SH-SY5Y (cell line): ENCODE data around the gene GORASP1.

Source experiments
- GATA2 ChIP-seq: IDR thresholded peaks from 2 replicates; pipeline ENCODE4 v1.6.1; 2011; ENCODE audit warnings: mild to moderate bottlenecking, low read depth, low read length
- GATA3 ChIP-seq: IDR thresholded peaks from 2 replicates; pipeline ENCODE4 v1.6.1; 2011; ENCODE audit warnings: low read depth, mild to moderate bottlenecking, low read length, moderate library complexity

The GORASP1 gene

GRCh38 chr3:39107388-39108199 is at the start of gene GORASP1, which contains the start of gene TTC21A:
GORASP1 (minus strand) TSS chr3:39107627; CDS start chr3:39107541, 86 bp downstream.
TTC21A (plus strand) TSS chr3:39107680; CDS start chr3:39107838, 158 bp downstream.
- TF ChIP-seq GATA3 = no peak
- no peak for TF ChIP-seq GATA2

- TF ChIP-seq GATA2 (no peak), GATA3 (no peak)
Measured at GRCh38 chr3:39156421-39156820, 49.0 kb upstream of the GORASP1 start.

- no peak for TF ChIP-seq GATA3
- no peak for TF ChIP-seq GATA2
Measured at GRCh38 chr3:39154280-39155021, 47.0 kb upstream of the GORASP1 start.

GRCh38 chr3:39153977-39154279 is 46.5 kb upstream of the GORASP1 start:
- TF ChIP-seq GATA2 (no peak), GATA3 (no peak)

GRCh38 chr3:39150803-39151631 is 43.6 kb upstream of the GORASP1 start:
- TF ChIP-seq GATA3 (no peak), GATA2 (no peak)

- TF ChIP-seq GATA2 = no peak
- no peak for TF ChIP-seq GATA3
Measured at GRCh38 chr3:39150148-39150802, 42.8 kb upstream of the GORASP1 start.

GRCh38 chr3:39149498-39150147 is 42.2 kb upstream of the GORASP1 start:
- TF ChIP-seq GATA2 (no peak), GATA3 (no peak)

- TF ChIP-seq GATA2 (no peak), GATA3 (no peak)
Measured at GRCh38 chr3:39149059-39149455, 41.6 kb upstream of the GORASP1 start.

- TF ChIP-seq GATA2 = no peak
- TF ChIP-seq GATA3 = no peak
Measured at GRCh38 chr3:39148435-39149058, 41.1 kb upstream of the GORASP1 start.

- TF ChIP-seq GATA2 (no peak), GATA3 (no peak)
Measured at GRCh38 chr3:39147711-39148434, 40.4 kb upstream of the GORASP1 start.

GRCh38 chr3:39146611-39147591 is 39.5 kb upstream of the GORASP1 start:
- no peak for TF ChIP-seq GATA2
- TF ChIP-seq GATA3 = no peak
